ENCODE measurements around the gene GASK1B.

Gene GASK1B

DNA sequence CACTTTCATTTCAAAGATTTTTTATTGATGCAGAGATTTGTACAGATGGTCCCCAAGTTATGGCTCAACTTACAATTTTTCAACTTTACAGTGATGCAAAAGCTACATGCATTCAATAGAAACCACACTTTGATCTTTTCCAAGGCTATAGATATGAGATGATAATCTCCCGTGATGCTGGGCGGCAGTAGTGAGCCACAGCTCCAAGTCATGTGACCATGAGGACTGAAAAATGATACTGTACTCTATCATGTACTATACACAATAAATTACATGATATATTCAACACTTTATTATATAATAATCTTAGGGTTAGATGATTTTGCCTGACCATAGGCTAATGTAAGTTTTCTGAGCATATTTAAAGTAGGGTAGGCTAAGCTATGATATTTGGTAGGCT is 14.0 kb upstream of the GASK1B start:
- no peak for DNase-seq (ENCODE audit: low read depth in 2 of 2)

DNA sequence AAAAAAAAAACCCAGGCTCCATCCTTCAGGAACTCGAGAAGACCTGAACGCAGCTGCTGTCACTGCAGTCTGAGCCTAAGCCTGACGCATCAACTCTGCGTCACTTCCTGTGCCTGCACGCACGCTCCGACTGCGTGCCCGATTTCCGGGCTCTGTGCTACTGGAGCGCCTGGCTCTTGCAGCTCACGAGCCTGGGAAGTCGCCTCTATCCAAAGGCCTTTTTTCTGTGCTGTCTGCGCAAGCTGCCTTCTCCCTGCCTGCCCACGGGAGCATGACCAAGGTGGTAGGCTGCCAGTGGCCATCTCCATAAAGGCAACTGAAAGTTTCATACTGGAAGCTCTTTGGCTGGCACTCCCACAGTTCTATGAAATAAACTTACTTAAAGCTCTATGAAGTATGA is 9.9 kb upstream of the GASK1B start:
- no peak for DNase-seq (ENCODE audit: low read depth in 2 of 2)

- DNase-seq (ENCODE audit: low read depth in 2 of 2): no peak
Observed at GRCh38 chr4:158181906-158182305, 9.1 kb upstream of the GASK1B start.

DNA sequence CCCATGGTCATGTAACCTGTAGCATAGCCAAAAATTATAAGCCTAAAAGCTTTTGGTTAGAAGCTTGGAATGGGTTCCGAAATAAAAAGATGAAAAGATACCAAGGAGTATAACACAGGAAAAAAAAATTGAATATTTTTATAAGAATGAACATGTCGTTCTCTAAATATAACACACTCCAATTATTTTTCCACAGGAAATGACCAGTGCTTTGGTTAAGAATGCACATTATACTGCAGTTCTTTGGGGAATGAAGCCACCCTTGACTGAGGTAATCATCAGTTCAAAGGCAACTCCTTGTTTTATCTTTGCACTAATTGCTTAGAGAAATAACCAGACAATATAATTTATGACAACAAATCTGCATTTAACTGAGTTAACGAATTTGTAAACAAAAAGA is 6.6 kb upstream of the GASK1B start:
- DNase-seq (ENCODE audit: low read depth in 2 of 2): no peak

DNA sequence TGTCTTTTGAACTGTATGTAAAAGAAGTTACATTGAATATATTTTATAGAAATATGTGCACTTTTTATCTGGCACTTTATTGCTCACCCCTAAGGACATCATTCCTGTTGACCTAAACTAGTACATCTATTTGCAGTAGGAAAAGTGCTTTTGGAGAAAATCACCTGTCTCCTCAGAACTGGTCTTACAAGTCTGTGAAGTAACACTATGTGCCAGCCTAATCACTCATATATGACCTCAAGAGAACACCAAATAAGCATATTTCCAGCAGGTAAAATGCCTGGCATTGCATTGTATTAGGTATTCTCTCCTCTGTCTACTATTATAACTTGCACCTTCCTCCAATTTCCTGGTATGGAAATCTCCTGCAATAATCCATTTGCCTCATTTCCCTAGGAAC is 4.0 kb upstream of the GASK1B start:
- DNase-seq (ENCODE audit: low read depth in 2 of 2): no peak

DNA sequence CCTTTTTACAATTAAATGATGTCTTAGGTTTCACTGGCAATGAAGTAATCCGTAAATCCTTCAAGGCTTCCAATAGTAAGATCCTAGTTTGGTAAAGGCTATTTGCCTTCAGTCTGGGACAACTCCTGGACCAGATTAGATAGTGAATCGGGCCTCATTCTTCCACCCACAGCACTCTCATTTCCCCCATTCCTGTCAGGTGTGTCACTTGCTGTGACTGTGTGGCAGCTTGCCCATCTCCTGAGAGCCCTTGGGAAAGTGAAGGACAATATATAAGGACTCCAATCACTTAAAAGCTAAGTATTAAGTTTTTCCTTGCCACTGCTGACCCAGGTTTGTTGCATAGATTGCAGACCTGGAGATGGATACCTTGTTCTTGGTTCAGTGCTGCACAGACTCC is 3.3 kb upstream of the GASK1B start:
- no peak for DNase-seq (ENCODE audit: low read depth in 2 of 2)

DNA sequence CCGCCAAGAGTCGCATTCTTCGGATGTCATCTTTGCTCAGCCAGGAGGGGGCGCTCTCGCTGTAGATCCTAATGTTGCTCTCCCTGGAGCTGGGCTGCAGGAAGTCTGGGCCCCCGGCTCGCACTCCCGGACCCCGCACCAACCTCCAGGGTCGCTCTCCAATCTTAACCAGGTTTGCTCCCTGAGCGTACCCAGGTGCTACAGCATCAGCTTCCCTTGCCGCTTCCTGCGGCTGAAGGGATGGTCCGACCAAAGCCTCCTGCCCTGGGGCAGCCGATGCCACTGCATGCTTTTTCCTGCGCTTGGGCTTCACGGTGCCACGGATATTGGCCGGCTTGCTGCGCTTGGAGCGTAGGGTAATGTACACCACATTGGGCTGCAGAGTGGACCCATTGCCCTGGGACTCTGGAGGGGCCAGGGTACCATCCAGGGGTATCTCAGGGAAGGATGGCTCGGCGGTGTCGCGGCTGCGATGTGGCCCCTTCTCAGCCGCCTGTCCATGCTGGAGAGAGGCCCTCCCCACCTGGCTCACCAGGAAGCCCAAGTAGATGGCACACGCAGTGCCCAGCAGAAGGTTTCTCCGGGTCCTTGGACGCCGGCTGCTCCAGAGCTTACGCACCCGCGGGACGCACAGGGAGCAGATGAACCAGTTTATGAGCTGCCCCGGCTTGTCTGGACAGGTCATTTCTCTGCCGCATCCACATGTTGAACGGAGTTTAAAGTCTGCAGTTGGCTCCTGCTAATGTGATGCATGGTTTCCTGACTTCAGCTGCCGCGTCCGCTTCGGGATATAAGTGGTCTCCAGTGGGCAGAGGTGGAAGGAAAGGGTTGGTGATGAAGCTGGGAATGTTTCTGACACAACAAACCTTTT is 1.9 kb downstream of the GASK1B start:
- no peak for DNase-seq (ENCODE audit: low read depth in 2 of 2)

DNA sequence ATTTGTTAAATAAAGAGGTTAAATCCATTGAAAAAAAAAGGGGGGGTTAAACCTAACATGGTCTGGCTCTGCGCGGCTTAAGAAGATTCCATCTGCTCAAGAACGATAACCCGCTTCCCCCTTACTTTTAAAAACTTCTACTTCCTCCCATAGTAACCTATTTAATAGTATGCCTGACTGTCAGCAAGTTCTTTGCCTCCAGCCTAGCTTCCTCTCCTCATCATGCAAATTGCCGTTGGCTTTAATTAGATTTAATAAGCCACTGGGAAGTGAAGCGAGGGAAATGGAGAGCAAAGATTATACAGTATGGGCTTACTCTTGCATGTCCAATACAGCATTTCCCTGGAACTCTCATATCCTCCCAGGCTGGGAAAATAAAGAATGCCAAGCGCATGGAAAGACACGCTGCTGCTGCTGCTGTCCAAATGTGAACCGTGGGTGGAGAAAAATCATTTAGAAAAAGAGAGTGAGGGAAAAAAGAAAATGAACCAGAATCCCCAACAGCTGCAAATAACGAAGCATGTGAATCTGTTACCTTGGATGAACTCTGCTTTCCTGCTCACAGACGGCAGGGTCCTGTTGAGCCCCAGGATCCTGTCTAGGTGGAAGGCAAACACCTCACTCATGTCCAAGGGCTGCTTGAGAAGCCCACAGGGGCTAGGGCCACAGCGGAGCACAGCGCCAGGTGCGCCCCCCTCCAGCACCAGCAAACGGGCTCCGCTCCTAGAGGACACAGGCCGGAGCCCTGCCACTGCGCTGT is 2.7 kb downstream of the GASK1B start:
- peak in 1 of 2 experiments; percentile 16 for DNase-seq (ENCODE audit: low read depth in 2 of 2)

DNA sequence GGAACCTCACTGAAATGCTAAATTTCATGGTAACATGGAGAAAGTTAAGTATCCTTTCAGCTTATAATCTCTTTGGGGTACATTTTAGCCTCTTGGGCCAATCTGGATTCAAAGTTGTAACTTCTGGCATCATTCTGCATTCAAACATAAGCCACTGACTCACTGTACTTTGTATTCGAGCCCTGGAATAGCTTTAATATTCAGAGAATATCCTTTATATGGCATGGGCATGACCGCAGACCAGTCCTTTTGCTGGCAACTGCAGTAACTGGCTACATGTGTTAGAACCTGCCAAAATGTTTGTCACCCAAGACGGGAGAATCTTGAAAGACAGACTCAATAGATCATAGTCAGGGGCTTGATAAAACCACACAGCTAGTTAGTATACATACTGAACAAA is 3.3 kb downstream of the GASK1B start:
- no peak for DNase-seq (ENCODE audit: low read depth in 2 of 2)

DNA sequence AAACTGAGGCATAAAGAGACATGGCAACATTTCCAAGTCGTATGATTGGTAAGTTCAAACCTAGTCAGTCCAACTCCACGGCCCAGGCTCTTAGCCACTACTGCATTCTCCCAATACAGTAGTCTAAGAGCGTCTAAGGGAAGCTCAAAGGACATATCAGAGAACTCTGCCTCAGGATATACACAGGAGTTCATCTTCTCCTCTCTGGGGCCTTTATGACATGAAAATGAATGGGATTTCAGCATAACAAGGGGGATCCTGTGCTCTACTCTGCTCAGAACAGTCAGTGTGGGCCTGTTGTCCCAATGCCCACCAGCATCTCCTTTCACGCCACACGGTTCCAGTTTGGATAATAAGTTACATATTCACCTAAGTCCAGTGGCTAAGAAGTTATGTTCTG is 4.2 kb downstream of the GASK1B start:
- DNase-seq (ENCODE audit: low read depth in 2 of 2): no peak

GRCh38 chr4:158166701-158167100 is 6.1 kb downstream of the GASK1B start:
- DNase-seq (ENCODE audit: low read depth in 2 of 2): no peak

GRCh38 chr4:158164768-158165213 is 8.0 kb downstream of the GASK1B start:
- no peak for DNase-seq (ENCODE audit: low read depth in 2 of 2)

GRCh38 chr4:158163941-158164767 is 8.7 kb downstream of the GASK1B start:
- DNase-seq (ENCODE audit: low read depth in 2 of 2): no peak

DNA sequence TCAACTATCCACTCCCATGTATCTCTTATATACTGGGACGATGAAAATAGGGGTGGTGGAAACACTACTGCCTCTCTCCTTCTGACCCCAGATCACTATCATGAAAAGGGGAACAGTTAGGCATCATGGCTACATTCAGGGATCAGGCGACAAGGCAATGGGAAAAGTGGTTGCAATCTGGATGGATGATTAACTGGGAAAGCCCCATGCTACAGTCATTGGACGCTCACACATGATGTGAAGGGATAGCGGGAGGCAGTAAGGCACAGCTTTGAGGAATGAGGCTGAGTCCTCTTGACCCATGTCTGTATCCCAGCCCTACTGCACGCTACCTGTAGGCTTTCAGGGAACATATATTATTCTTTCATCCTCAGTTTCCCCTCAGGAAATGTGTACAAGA is 10.2 kb downstream of the GASK1B start:
- no peak for DNase-seq (ENCODE audit: low read depth in 2 of 2)

- no peak for DNase-seq (ENCODE audit: low read depth in 2 of 2)
Observed at GRCh38 chr4:158161551-158162354, 11.1 kb downstream of the GASK1B start.

DNA sequence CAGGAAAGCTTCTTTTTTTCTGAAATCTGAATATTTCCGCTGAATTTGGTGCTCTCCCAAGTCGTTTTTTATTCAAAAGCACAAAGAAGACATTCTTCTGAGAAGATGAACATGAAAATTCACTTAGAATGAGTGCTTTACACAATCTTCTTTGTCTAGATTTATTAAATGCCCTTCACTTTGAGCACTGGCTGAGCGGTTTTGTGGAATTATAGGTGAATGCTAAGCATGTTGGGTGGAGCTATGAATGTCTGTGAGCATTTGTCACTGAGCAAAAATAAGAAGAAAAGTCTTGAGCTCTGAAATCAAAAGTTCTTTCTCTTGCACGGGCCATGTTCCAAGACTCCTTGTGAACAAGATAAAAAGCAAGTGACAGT is 13.1 kb downstream of the GASK1B start:
- DNase-seq (ENCODE audit: low read depth in 2 of 2): no peak

DNA sequence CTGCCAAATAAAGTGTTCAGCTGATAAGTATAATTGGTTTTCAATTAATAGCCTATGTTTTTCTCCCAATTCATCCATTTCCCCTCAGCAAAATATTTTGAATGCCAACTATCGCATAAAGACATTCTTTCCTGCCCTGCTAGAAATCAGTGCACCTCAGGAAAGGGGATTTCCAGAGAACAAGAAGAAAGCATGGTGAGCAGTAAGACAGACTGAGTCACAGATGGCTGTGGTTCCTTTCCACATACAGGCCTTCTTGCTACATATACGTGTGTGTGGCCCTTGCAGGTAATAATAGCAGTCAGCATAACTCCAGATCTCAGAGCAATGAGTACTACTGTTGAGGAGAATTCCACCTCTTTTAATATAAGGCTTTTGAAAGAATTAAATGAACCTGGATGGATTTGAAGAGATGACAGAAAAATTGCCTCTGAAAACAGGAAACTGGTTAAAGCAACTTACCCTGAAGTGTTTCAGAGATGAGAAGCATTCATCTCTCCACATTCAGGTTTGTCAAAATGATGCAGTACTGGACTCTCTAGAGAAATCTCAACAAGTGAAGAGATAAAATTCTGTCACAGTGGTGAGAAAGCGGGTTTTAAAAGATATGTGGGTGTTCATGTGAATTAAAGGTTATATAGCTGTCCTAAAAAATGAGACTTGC is 13.6 kb downstream of the GASK1B start:
- DNase-seq (ENCODE audit: low read depth in 2 of 2): no peak

- DNase-seq (ENCODE audit: low read depth in 2 of 2): no peak
Observed at GRCh38 chr4:158157412-158157811, 15.4 kb downstream of the GASK1B start.

- DNase-seq (ENCODE audit: low read depth in 2 of 2): no peak
Observed at GRCh38 chr4:158155656-158156356, 17.0 kb downstream of the GASK1B start.

DNA sequence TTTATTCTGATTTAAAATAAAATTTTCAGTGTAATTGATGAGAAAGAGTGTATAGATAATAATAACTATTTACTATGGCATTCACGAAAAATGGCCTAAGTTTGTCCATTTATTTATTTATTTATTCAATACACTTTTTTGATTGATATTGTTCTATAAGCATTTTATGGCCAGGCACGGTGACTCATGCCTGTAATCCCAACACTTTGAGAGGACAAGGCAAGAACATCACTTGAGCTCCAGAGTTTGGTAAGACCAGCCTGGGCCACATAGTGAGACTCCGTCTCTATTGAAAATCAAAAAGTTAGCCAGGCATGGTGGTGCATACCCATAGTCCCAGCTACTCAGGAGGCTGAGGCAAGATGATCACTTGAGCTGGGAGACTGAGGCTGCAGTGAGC is 25.7 kb downstream of the GASK1B start:
- no peak for DNase-seq (ENCODE audit: low read depth in 2 of 2)

Data from fibroblast of skin of left biceps (primary cell).